NCI-H82 treated with DMSO at 0.1 percent for 48 hours (cell line): ENCODE measurements around the gene JAKMIP2.
"Not testable (repeated sequence)": the region's sequence is repeated elsewhere in the genome, so short reads cannot be mapped to it uniquely, and the experiment has no call there.

Experiments
- DNase-seq: peaks from one replicate; lab custom pipeline; 2025; ENCODE audit not compliant: unreplicated experiment; lab: John Stamatoyannopoulos, UW

The JAKMIP2 gene

GRCh38 chr5:147782110-147783028 lies at the start of gene JAKMIP2:
JAKMIP2 (minus strand) TSS chr5:147782728; CDS start chr5:147671806, 110,922 bp downstream.
- DNase-seq = peak; percentile 92

DNA sequence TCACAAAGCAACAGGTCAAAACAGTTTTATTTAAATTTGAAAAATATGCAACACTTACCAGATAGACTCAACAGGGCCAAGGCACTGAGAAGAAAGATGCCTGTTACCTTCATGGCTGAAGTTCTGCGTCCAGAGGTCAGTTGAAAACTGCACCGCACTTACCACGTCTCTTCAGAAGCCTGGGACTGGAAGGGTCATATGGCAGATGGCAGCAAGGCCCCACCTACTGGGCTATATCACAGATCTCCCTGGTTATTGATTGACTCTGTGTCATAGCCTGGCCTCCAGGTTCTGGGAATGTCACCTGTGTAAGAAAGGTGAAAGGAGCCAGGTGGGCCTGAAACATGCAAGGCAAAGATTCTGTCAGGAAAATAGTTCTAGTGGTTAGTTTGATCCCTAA lies 48.9 kb upstream of the JAKMIP2 start, which contains the start of gene SPINK1:
TSS of gene SPINK1 (minus strand) at position 207 of the 400 bp plus-strand sequence. CDS start at position 113, 94 bp downstream.
- DNase-seq = no peak

DNA sequence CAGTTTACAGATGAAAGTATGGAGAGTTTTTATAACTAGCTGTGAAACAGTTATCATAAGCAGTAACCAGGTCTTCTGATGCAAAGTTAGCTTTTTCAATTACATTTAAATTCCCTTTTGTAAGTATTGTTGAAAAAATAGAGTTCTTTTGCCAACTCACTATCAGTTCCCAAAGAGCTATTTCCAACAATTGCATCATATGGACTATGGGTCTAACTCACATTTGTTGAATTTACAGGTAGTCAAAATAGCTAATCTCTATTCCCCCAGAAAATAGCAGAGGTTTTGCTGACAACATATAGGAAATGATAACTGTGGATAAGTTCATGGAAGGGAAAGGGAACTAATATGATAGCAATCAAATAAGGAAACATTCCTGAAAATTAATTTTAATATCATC lies 47.5 kb upstream of the JAKMIP2 start:
- no peak for DNase-seq

DNA sequence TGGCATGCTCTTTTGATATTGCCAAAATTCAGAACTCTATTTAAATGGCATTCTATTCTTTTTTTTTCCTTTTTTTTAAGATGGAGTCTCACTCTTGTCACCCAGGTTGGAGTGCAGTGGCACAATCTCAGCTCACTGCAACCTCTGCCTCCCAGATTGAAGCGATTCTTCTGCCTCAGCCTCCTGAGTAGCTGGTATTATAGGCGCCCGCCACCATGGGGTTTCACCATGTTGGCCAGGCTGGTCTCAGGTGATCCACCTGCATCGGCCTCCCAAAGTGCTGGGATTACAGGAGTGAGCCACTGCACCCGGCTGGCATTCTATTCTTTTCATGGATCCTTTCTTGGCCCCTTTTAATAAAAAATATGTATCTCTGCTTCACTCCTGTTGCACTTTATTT lies 44.5 kb upstream of the JAKMIP2 start:
- DNase-seq = not testable (repeated sequence)

DNA sequence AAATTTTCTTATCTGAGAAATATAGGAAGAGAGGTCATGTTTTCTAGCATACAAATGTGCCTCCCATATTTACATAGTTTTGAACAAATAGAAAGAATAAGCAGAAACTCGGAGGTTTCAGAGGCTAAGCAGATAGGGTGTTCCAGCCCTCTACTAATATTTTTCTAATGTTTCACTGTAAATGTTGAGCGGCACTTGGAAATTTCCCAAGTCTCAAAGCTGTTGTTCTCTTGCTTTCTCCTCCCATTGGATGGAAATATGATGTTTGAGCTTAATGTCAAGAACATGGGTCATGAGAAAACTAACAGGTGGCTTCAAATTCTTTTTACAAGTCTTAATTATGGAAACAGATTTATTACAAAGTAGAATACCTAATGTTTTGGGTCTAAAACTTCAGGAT lies 43.8 kb upstream of the JAKMIP2 start:
- no peak for DNase-seq

DNA sequence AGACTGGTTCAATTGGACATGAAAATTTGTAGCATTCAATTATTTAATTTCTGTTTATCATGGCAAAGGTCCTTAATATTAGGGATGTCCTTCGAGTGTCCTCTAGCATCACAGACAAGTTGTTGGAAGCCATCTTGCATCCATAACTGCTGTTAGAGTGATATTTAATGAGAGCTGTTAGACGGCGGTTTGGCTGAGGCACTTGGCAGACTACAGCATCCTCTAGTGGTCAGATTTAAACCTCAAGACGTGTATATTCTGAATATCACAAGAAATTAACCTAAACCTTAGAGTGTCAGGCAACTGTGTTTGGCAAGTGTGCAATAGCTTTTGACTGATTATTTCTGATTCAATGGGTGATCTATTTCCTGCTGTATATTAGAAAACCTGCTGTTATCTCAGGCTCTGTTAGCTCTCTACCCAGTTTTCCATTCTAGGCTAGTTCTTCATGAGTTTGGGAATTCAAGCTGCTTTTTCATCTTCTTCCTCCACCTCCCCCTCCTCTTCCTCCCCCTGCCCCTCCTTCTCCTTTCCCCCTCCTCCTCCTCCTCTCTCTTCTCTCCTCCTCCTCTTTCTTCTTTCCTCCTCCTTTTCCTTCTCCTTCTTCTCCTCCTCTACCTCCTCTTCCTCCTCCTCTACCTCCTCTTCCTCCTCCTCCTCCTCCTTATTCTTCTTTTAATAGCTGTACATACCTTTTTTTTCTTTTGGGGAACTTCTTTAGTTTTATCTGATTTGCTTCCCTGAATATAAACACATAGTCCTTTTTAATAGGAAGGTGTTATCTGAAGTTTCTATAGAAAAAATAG lies 40.4 kb upstream of the JAKMIP2 start:
- peak; percentile 48 for DNase-seq

- not testable (repeated sequence) for DNase-seq
These were observed 39.7 kb upstream of the JAKMIP2 start for GRCh38 chr5:147822222-147822621.

DNA sequence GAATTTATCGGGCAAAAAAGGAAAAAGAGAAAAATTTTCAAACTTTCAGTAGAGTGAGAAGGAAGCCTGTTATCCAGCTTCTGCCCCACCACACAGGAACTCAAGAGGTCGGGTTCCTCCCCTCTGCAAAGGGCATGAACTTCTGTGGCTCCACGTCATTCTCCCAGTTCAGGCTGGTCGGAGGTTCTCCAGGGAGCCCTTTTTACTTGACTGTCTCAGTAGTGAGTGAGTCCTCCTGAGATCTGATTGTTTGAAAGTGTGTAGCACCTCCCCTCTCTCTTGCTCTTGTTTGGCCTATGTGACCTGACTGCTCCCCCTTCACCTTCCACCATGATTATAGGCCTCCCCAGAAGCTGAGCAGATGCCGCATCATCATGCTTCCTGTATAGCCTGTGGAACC lies 39.2 kb upstream of the JAKMIP2 start:
- no peak for DNase-seq

DNA sequence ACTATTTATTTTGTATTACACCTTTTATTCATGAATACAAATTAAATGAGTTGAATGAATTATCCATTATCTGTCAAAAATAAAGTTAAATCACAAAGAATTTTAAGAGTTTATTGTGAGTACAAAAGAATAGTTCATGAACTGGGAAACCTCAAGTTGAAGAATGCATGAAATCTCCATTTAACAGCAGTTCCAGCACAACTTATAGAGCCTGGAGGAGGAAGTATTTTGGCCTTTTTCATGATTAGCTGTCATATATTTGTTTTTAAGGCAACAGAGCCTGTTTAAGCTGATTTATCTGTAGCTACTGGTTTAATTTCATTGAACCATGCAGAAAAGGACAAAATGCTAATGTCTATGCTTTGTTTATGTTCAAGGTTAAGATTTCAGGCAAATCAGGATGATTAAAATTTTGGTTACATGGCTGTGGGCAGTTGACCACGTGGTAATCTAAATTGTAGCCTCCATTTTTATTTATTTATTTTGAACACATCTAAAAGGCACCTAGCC lies 36.8 kb upstream of the JAKMIP2 start:
- DNase-seq = no peak

GRCh38 chr5:147818290-147818689 lies 35.8 kb upstream of the JAKMIP2 start:
- no peak for DNase-seq

DNA sequence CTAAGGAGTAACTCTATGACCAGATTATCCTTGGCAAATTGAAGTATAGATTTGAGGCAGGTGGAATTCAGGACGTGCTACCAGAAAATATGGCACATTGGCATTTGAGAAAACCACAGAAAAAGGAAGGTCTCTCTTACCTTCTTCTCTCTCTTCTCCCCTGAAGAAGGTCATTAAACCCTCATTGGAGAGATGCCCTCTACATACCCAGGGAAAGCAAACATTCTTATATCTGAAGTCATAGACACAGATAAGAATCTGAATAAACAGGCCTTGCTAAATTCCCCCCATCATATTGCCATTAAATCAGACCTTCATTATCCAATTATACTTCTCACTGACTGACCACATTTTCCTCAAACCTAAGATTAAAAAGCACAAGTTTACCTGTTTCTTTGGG lies 31.2 kb upstream of the JAKMIP2 start:
- no peak for DNase-seq

GRCh38 chr5:147809830-147810666 lies 27.5 kb upstream of the JAKMIP2 start:
- DNase-seq = no peak

- DNase-seq = no peak
These were observed 22.5 kb upstream of the JAKMIP2 start for GRCh38 chr5:147805030-147805454.

- DNase-seq = no peak
These were observed 21.8 kb upstream of the JAKMIP2 start for GRCh38 chr5:147804334-147804733.

DNA sequence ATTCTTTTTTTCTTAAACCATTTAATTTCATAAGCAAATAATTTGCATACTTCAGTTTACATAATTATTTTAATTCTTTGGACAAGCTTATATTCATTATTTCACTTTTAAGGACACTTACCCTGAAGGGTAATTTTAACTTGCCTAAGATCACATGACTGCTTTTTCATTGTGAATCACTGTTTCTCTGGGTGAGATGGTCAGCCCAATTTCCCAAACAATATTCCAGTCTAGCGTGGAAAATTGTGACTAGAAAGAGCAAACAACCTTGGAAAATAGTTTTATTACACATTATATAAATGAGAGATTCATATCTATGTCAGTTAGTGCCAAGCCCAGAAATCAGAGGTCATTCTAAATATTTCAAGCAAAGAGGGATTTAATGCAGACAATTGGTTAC lies 21.4 kb upstream of the JAKMIP2 start:
- no peak for DNase-seq

- DNase-seq = not testable (repeated sequence)
These were observed 20.6 kb upstream of the JAKMIP2 start for GRCh38 chr5:147803161-147803560.

GRCh38 chr5:147801461-147801860 lies 18.9 kb upstream of the JAKMIP2 start:
- no peak for DNase-seq

- no peak for DNase-seq
These were observed 18.0 kb upstream of the JAKMIP2 start for GRCh38 chr5:147800491-147800890.

- DNase-seq = no peak
These were observed 14.2 kb upstream of the JAKMIP2 start for GRCh38 chr5:147796556-147797308.

DNA sequence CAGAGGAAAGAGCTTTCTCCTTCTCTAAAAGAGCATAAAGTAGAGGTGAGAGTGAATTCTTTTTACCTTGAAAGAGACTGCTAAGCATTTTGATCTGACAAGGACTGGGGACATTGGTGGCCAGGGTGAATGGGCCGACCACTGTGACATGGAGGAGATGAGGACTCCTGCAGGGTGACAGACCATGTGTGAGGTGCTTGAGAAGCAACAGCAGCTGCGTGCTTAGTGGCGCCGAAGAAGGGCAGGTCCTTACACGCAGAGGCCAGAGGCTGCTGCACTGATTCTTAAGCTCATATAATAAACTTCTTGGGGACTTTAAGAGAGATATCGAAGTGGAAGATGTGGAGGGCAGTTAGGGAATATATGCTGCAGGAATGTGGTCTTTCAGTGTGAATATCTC lies 8.7 kb upstream of the JAKMIP2 start:
- no peak for DNase-seq
